ENCODE results near the gene MAST3. TPM values are rescaled to one million over a fixed set of nuclear protein-coding genes. Genes with fewer than 3 reads are reported as not detected.

The MAST3 gene
- polyA plus RNA-seq, 1 donor from 2014 or later, result 2.3 TPM

- no peaks in the 10 kb centered on the region for H3F3A ChIP-seq (ENCODE audit: insufficient read depth, low read length, poor library complexity, severe bottlenecking)
- no peak overlapping the region for H3K27ac ChIP-seq (ENCODE audit: low read length)
- H4K20me1 ChIP-seq (ENCODE audit: insufficient read depth), result no peaks in the 10 kb centered on the region
- H3K9me2 ChIP-seq (ENCODE audit: insufficient read depth, low read length), result no peaks in the 10 kb centered on the region
- H2AFZ ChIP-seq (ENCODE audit: low read depth, low read length), result no peak overlapping the region
- H3K27me3 ChIP-seq (ENCODE audit: insufficient read depth, low read depth, low read length), result peaks cover 22% of the 10 kb centered on the region
- no peak overlapping the region for H3K9ac ChIP-seq (ENCODE audit: low read length)
- H3K4me3 ChIP-seq (ENCODE audit: low read length), result no peak overlapping the region
- no peak for TF ChIP-seq RAD21 (conservative IDR thresholded peaks at IDR 0.05)
- TF ChIP-seq EZH2 (IDR thresholded peaks at IDR 0.05; ENCODE audit: borderline replicate concordance, insufficient read depth, low read length, poor library complexity, severe bottlenecking), result no peak
- no peak for TF ChIP-seq POLR2AphosphoS5 (IDR thresholded peaks at IDR 0.05)
- no peak for TF ChIP-seq MXI1 (conservative IDR thresholded peaks at IDR 0.05; ENCODE audit: poor library complexity, severe bottlenecking)
- no peak for TF ChIP-seq EP300 (conservative IDR thresholded peaks at IDR 0.05; ENCODE audit: poor library complexity, severe bottlenecking)
- no peak for TF ChIP-seq REST (IDR thresholded peaks at IDR 0.05; ENCODE audit: borderline replicate concordance)
- no peak for TF ChIP-seq TAF1 (IDR thresholded peaks at IDR 0.05; ENCODE audit: low read depth)
- no peak overlapping the region for H3K4me2 ChIP-seq (ENCODE audit: low read length)
- H3K79me2 ChIP-seq (replicated peaks; ENCODE audit: insufficient read depth, low read length), result no peaks in the 10 kb centered on the region
- H3K9me3 ChIP-seq (ENCODE audit: low read length), result no peaks in the 10 kb centered on the region
- no peaks in the 10 kb centered on the region for H3K36me3 ChIP-seq (ENCODE audit: insufficient read depth, low read length)
Observed at GRCh38 chr19:18100710-18101109, 3.1 kb downstream of the MAST3 start.

- H3K36me3 ChIP-seq (ENCODE audit: insufficient read depth, low read length), result no peaks in the 10 kb centered on the region
- no peak for TF ChIP-seq CTCF (IDR thresholded peaks at IDR 0.05; ENCODE audit: poor library complexity, severe bottlenecking)
- TF ChIP-seq SMC3 (conservative IDR thresholded peaks at IDR 0.05; ENCODE audit: poor library complexity), result no peak
- TF ChIP-seq POLR2AphosphoS5 (IDR thresholded peaks at IDR 0.05), result no peak
- TF ChIP-seq EZH2 (IDR thresholded peaks at IDR 0.05; ENCODE audit: borderline replicate concordance, insufficient read depth, low read length, poor library complexity, severe bottlenecking), result no peak
- TF ChIP-seq EP300 (conservative IDR thresholded peaks at IDR 0.05; ENCODE audit: poor library complexity, severe bottlenecking), result no peak
- no peak for TF ChIP-seq MXI1 (conservative IDR thresholded peaks at IDR 0.05; ENCODE audit: poor library complexity, severe bottlenecking)
- no peak for TF ChIP-seq RAD21 (conservative IDR thresholded peaks at IDR 0.05)
- no peak for TF ChIP-seq TAF1 (IDR thresholded peaks at IDR 0.05; ENCODE audit: low read depth)
- TF ChIP-seq REST (IDR thresholded peaks at IDR 0.05; ENCODE audit: borderline replicate concordance), result no peak
- peaks cover 22% of the 10 kb centered on the region for H3K27me3 ChIP-seq (ENCODE audit: insufficient read depth, low read depth, low read length)
- H3K4me3 ChIP-seq (ENCODE audit: low read length), result no peak overlapping the region
- no peak overlapping the region for H3K4me2 ChIP-seq (ENCODE audit: low read length)
- no peak overlapping the region for H3K27ac ChIP-seq (ENCODE audit: low read length)
- no peaks in the 10 kb centered on the region for H3F3A ChIP-seq (ENCODE audit: insufficient read depth, low read length, poor library complexity, severe bottlenecking)
- H3K79me2 ChIP-seq (replicated peaks; ENCODE audit: insufficient read depth, low read length), result no peaks in the 10 kb centered on the region
- no peak overlapping the region for H2AFZ ChIP-seq (ENCODE audit: low read depth, low read length)
- no peaks in the 10 kb centered on the region for H4K20me1 ChIP-seq (ENCODE audit: insufficient read depth)
- no peak overlapping the region for H3K9ac ChIP-seq (ENCODE audit: low read length)
- no peaks in the 10 kb centered on the region for H3K9me3 ChIP-seq (ENCODE audit: low read length)
- no peaks in the 10 kb centered on the region for H3K9me2 ChIP-seq (ENCODE audit: insufficient read depth, low read length)
Observed at GRCh38 chr19:18101268-18101667, 3.7 kb downstream of the MAST3 start.
